A549 (cell line): ENCODE measurements around the gene GPRASP2.
"Not testable (repeated sequence)": the region's sequence is repeated elsewhere in the genome, so short reads cannot be mapped to it uniquely, and the experiment has no call there.

Experiments used
- JUNB ChIP-seq: fragments of >200 bp; sonication (Bioruptor Twin); formaldehyde crosslinking; IDR thresholded peaks from 2 replicates; pipeline ENCODE4 v1.6.1; 2016
- KDM5A ChIP-seq: fragments of 200-600 bp; sonication (generic); IDR thresholded peaks from 2 replicates; pipeline ENCODE4 v1.6.1; 2016; ENCODE audit warnings: antibody characterized with exemption, mild to moderate bottlenecking
- MAZ ChIP-seq: fragments of 150-350 bp; IDR thresholded peaks from 2 replicates; pipeline ENCODE4 v1.6.1; 2014; ENCODE audit warnings: antibody characterized with exemption, low read depth, low read length, borderline replicate concordance
- POLR2A ChIP-seq: IDR thresholded peaks from 2 replicates; pipeline ENCODE4 v1.6.1; 2012; ENCODE audit warnings: mild to moderate bottlenecking, low read length
- POLR2AphosphoS2 ChIP-seq: conservative IDR thresholded peaks from 2 replicates; pipeline ENCODE4 v1.6.1; 2012; ENCODE audit warnings: low read length, improper control_type of control experiment, inconsistent platforms
- RCOR1 ChIP-seq: fragments of 150-350 bp; IDR thresholded peaks from 2 replicates; pipeline ENCODE4 v1.6.1; 2014; ENCODE audit warnings: antibody characterized with exemption, low read length, low read depth
- SMC3 ChIP-seq: fragments of >200 bp; sonication (Bioruptor Twin); formaldehyde crosslinking; IDR thresholded peaks from 3 replicates; pipeline ENCODE4 v1.6.1; 2018; ENCODE audit warnings: inconsistent platforms
- TF ChIP-seq, protein P1 (sequence below): fragments of 200-600 bp; sonication (generic); IDR thresholded peaks from 2 replicates; pipeline ENCODE4 v1.6.1; 2016; ENCODE audit warnings: antibody characterized with exemption, mild to moderate bottlenecking, moderate library complexity
- TF ChIP-seq, protein P2 (sequence below): fragments of >200 bp; sonication (Bioruptor Twin); formaldehyde crosslinking; IDR thresholded peaks from 3 replicates; pipeline ENCODE4 v1.5.1; 2016
- TF ChIP-seq, protein P3 (sequence below): fragments of >200 bp; sonication (Bioruptor Twin); formaldehyde crosslinking; IDR thresholded peaks from 3 replicates; pipeline ENCODE4 v1.6.1; 2016

DNA sequence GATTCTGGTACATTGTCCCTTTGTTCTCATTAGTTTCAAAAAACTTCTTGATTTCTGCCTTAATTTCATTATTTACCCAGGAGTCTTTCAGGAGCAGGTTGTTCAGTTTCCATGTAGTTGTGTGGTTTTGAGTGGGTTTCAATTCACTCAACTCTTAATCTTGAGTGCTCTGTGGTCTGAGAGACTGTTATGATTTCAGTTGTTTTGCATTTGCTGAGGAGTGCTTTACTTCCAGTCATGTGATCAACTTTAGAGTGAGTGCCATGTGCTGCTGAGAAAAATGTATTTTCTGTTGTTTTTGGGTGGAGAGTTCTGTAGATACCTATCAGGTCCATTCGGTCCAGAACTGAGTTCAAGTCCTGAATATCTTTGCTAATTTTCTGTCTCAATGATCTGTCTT is 45.2 kb upstream of the GPRASP2 start:
- TF ChIP-seq KDM5A, POLR2AphosphoS2, SMC3, RCOR1, JUNB, POLR2A, MAZ: not testable (repeated sequence)
- TF ChIP-seq, protein P1, sequence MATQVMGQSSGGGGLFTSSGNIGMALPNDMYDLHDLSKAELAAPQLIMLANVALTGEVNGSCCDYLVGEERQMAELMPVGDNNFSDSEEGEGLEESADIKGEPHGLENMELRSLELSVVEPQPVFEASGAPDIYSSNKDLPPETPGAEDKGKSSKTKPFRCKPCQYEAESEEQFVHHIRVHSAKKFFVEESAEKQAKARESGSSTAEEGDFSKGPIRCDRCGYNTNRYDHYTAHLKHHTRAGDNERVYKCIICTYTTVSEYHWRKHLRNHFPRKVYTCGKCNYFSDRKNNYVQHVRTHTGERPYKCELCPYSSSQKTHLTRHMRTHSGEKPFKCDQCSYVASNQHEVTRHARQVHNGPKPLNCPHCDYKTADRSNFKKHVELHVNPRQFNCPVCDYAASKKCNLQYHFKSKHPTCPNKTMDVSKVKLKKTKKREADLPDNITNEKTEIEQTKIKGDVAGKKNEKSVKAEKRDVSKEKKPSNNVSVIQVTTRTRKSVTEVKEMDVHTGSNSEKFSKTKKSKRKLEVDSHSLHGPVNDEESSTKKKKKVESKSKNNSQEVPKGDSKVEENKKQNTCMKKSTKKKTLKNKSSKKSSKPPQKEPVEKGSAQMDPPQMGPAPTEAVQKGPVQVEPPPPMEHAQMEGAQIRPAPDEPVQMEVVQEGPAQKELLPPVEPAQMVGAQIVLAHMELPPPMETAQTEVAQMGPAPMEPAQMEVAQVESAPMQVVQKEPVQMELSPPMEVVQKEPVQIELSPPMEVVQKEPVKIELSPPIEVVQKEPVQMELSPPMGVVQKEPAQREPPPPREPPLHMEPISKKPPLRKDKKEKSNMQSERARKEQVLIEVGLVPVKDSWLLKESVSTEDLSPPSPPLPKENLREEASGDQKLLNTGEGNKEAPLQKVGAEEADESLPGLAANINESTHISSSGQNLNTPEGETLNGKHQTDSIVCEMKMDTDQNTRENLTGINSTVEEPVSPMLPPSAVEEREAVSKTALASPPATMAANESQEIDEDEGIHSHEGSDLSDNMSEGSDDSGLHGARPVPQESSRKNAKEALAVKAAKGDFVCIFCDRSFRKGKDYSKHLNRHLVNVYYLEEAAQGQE = not testable (repeated sequence)
- TF ChIP-seq, protein P2, sequence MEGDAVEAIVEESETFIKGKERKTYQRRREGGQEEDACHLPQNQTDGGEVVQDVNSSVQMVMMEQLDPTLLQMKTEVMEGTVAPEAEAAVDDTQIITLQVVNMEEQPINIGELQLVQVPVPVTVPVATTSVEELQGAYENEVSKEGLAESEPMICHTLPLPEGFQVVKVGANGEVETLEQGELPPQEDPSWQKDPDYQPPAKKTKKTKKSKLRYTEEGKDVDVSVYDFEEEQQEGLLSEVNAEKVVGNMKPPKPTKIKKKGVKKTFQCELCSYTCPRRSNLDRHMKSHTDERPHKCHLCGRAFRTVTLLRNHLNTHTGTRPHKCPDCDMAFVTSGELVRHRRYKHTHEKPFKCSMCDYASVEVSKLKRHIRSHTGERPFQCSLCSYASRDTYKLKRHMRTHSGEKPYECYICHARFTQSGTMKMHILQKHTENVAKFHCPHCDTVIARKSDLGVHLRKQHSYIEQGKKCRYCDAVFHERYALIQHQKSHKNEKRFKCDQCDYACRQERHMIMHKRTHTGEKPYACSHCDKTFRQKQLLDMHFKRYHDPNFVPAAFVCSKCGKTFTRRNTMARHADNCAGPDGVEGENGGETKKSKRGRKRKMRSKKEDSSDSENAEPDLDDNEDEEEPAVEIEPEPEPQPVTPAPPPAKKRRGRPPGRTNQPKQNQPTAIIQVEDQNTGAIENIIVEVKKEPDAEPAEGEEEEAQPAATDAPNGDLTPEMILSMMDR = not testable (repeated sequence)
- TF ChIP-seq, protein P3, sequence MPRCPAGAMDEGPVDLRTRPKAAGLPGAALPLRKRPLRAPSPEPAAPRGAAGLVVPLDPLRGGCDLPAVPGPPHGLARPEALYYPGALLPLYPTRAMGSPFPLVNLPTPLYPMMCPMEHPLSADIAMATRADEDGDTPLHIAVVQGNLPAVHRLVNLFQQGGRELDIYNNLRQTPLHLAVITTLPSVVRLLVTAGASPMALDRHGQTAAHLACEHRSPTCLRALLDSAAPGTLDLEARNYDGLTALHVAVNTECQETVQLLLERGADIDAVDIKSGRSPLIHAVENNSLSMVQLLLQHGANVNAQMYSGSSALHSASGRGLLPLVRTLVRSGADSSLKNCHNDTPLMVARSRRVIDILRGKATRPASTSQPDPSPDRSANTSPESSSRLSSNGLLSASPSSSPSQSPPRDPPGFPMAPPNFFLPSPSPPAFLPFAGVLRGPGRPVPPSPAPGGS = not testable (repeated sequence)
